GM18499 (cell line): Measurements from ENCODE around the gene MAP3K19.
"Not testable (repeated sequence)": the region's sequence is repeated elsewhere in the genome, so short reads cannot be mapped to it uniquely, and the experiment has no call there.

Experiments
- ATAC-seq: cut with Tn5 transposase; IDR thresholded peaks from one replicate; pipeline ENCODE4 v1.9.1; 2021; ENCODE audit warnings: moderate number of reproducible peaks; ENCODE audit not compliant: insufficient read depth, unreplicated experiment

Gene MAP3K19

DNA sequence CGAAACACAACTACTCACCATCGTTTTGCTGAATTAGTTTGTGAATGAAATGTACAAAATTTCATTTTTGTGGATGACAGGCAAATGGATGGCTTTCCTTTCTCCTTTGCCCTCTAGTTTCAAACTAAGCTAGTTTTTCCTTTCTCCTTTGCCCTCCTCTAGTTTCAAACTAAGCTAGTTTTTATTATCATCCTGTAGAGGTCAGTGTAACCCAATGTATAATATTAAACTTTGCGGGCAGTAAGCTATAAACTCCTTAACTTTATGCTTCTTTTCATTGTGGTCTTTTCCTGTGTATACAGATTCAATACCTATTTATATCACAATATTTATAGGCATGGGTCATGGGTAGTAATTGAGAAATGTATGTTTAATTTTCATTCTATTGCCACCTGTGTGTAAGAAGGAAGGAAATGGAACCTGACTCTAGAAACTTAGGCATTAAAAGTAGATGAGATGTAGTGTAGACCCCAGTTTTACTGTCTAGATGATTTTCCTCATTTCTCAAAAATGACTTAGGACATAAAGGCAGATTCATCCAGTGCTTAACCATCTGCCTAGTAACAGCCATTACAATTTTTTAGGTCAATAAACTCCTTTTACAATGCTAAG is 58.1 kb downstream of the MAP3K19 start:
- no peak for ATAC-seq

DNA sequence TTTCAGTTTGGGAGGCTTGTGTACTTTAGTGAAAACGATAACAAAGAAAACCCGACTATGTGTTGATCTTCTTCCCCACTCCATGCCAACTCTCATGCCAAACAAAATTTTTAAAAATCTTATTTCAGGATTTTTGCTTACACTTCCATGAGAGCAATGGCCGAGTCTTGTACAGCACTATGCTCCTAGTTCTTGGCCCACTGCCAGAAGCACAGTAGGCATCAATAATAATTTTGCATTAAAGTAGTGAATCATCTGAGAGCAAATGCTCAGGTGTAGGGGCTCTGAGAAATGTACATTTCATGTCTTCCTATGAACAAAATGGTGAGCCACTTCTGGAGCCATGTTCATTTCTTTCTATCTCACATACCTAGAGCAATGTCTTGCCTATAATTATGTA is 62.2 kb downstream of the MAP3K19 start:
- ATAC-seq, result no peak

DNA sequence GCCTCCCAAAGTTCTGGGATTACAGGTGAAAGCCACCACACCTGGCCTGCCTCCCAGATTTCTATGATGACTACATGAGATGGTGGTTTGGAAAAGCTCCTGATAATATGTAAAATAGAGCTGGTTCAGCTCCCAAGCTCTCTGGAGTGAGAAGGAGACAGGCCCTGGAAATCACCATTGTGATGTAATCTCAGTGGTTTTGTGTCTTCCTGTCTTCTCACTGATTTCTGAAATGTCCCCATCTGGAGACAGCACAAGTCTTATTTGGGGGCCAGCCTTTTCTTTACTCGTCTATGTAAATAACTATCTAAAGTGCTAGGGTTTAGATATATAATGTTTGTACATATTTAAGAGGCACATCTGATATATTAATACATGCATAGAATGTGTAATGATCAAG is 64.6 kb downstream of the MAP3K19 start:
- ATAC-seq, result no peak

DNA sequence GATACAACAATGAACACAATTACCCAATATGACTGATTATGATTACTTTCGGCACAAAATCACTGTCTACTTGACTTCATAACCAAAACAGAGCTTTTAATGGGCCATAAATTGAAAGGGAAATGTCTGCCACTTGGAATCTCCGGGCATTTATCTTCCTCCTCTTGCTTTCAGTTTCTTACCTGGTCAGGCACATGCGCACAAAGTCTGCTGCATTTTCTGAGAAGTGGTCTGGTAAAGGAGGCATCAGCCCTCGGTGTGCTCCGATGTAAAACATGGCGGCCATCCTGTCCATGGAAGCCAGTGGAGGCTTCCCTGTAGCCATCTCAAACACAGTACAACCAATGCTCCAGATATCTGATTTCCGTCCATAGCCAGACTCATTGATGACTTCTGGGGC is 66.6 kb downstream of the MAP3K19 start:
- ATAC-seq, result no peak

DNA sequence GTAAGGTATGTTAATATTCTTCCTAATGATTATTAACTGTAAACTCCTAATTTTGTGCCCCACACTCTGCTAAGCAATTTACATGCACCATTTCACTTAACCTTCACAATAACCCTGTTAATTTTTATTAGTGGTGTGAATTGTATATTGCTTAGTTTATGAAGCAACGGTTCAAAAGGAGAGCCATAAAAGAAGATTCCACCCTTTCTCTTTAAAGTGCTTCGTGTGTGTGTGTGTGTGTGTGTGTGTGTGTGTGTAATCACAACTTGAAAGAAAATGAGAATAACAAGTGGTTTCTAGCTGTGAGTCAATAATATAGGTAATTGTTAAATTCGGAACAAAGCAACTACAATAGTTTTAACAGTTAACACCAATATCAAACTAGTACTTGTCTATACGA is 68.0 kb downstream of the MAP3K19 start:
- ATAC-seq, result no peak

DNA sequence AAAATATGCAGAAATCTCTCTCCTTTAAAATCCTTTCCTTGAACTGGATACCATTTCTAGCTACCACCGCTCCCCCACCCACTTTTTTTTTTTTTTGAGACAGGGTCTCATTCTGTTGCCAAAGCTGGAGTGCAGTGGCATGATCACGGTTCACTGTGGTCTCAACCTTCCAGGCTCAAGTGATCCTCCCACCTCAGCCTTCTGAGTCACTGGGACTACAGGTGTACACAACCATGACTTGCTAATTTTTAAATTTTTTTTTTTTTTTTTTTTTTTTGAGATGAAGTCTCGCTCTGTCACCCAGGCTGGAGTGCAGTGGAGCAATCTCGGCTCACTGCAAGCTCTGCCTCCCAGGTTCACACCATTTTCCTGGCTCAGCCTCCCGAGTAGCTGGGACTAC is 70.1 kb downstream of the MAP3K19 start:
- not testable (repeated sequence) for ATAC-seq

DNA sequence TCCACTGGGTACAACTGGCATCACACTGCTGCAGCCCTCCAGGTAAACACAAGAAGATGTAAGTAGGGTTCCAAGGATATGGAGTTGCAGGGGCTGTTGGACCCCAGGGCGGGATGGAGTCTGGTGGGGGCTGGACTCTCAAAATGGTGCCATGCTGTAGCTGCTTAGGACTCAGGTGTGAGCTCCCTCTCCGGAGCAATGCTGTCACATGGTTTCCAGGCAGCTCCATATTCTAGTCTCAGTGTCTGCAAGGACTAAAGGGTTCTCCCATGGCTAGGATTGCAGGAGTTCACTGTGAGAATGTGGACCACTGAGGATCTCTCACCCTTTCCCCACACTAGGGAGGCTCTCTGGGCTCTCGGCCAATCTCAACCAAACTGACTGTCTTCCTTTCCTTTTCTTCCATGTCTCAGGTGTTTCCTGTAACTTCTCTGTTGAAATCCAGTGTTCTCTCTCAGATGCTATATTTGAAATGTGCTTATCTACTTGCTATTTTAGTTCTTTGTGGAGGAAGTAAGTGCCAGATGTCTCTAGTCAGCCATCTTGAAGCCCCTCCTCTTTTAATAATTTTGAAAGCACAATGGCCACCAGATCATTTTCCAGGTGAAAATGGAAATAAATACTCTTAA is 71.1 kb downstream of the MAP3K19 start:
- ATAC-seq, result no peak

DNA sequence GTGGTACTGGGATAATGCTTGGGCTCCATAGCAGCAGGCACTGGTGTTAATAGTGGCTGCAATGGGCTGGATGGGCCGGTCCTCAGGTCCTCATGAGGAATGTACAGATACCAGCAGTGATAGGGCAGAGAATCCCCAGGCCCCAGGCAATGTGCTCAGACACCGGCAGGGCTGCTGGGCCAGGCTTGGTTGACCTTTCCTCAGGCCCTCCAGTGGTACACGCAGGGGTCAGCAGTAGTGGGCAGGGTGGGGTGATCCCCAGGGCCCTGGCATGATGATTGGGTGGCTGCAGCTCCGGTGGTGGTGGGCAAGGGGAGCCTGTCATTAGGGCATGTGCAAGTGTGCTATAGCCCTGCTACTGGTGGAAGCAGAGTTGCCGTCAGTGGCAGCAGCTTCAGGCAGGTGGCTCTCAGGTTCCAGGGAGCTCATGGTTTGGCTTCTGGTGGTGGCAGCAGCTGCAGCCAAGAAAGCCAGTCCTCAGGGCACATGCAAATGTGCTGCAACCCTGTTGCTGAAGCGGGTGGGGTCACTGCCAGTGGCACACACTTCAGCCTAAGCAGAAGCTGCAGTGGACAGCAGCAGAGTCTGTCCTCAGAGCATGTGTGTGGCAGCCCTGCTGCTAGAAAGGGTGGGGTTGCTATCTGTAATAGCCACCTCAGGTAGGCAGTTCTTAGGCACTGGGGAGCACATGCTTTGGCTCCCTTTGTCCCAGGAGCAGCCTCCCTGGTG is 71.8 kb downstream of the MAP3K19 start:
- ATAC-seq, result no peak

DNA sequence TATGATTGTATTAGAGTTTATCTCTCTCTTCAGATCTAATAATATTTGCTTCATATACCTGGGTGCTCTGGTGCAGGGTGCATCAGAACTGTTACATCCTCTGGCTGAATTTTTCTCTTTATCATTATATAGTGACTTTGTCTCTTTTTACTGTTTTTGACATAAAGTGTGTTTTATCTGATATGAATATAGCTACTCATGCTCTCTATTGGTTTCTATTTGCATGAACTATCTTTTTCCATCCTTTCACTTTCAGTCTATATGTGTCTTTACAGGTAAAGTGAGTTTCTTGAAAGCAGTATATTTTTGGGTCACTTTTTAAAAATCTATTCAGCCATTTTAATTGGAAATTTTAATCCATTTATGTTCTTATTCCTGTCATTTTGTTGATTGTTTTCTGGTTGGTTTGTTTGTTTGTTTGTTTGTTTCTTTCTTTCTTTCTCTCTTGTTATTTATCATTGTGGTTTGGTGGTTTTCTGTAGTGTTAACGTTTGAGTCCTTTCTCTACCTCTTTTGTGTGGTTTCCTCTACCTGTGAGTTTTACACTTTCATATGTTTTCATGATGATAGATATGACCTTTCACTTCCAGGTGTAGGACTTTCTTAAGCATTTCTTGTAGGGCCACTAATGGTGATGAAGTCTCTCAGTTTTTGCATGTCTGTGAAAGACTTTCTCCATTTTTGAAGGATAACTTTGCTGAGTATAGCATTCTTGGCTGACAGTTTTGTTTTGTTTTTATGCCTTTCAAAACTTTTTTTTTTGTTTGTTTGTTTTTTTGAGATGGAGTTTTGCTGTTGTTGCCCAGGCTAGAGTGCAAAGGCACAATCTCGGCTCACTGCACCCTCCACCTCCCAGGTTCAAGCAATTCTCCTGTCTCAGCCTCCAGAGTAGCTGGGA is 73.8 kb downstream of the MAP3K19 start:
- ATAC-seq, result no peak

DNA sequence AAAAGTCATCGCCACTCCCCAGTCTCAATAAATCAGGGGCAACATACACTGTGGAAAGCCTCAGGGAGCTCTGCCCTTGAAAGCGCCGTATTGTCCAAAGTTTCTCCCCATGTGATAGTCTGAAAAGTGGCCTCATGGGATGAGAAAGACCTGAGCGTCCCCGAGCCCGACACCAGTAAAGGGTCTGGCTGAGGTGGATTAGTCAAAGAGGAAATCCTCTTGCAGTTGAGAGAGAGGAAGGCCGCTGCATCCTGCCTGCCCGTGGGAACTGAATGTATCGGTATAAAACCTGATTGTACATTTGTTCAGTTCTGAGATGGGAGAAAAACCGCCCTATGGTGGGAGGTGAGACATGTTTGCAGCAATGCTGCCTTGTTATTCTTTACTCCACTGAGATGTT is 80.1 kb downstream of the MAP3K19 start:
- not testable (repeated sequence) for ATAC-seq

DNA sequence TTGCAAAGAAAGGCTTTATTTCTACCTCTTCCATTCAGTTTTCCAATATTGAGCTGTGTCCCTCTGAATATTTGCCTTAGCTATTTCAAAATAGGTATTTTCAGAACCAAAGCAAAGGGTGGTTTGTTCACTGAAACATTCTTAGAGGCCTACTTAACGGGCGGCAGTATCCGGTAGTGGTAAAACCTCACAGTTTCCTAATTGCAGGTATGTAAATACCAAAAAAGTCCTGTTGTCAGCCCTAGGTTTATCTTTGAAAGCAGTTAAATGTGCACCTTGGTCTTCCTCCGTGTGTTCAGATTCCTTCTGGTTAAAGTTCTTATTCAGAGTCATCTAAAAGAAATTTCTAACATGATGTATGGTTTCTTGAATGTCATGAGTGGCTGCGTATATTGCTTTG is 89.8 kb downstream of the MAP3K19 start:
- no peak for ATAC-seq

DNA sequence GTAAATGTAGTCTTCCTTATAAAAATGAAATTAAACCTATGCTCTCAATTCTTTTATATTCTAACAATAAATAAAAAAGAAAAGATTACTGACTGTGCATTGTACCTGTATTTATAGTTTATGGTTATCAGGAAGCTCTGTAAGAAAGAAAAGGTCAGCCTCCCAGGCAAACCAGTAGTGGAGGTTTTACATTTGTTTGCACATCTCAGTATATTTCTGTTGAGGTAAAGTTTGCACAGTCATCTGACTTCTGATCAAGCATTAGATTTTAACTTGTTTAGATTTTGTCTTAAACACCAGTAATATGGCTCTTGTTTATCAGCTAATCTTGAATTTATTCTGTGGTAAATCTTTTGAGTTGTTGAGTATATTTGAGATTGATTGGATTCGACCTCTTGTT is 91.5 kb downstream of the MAP3K19 start:
- ATAC-seq, result no peak

DNA sequence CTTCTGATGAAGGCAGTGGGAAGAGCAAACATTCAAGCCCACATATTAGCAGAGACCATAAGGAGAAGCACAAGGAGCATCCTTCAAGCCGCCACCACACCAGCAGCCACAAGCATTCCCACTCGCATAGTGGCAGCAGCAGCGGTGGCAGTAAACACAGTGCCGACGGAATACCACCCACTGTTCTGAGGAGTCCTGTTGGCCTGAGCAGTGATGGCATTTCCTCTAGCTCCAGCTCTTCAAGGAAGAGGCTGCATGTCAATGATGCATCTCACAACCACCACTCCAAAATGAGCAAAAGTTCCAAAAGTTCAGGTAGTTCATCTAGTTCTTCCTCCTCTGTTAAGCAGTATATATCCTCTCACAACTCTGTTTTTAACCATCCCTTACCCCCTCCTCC is 93.2 kb downstream of the MAP3K19 start:
- no peak for ATAC-seq

DNA sequence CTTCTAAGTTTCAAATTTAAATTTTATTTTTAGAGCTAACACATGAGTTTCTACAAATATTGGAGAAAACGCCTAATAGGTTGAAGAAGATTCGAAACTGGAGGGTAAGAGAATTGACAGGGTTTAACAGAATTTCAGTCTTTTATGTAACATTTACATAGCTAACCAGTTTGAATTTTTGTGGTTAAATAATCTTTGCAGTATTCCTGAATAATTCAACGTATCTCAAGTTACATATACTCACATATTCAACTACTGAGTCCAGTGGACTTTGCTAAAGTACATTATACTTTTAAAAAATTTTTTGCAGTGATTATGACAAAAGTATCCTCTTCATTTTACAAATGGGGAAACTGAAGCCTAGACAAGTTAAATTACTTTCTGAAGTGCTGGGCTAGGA is 94.6 kb downstream of the MAP3K19 start:
- ATAC-seq, result no peak

DNA sequence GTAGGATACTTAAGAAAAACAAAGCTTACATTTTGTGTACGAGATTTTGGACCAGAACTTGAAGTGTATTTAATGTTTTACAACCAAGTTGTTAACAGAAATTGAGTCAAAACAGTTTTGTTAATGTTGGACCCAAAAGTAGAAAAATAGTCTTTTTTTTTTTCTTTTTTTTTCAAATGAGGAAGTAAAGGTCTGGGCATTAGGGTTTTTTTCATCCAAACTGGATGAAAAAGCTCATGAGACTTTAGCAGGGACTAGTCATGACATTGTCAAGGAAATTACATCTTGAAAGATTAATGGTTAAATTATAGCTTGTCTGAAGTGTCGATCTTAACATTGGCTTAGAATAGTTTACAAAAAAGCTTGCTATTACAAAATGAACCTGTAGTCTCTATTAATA is 96.4 kb downstream of the MAP3K19 start:
- no peak for ATAC-seq

DNA sequence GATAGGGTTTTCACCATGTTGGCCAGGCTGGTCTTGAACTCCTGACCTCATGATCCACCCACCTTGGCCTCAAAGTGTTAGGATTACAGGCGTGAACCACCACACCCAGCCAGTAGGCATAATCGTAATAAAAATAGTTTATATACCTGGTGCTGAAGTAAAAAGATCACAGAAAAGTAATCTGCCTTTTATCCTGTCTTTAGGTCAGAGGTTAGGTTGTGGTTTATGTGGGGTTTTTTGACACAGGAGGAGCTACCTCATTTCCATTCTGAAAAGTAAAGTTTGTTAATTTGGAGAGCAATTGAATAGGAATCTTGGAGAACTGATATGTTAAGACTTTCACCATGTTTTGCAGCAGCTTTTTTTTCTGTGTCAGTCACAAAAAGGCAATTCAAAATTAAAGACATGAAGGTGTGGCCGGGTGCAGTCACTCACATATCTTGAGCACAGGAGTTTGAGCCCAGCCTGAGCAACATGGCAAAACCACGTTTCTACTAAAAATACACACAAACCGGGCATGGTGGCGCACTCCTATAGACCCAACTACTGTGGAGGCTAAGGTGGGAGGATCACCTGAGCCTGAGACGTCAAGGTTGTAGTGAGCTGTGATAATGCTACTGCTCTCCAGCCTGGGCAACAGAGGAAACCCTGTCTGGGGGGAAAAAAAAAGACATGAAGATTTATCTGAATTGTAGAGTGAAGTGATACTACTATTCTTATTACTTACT is 97.1 kb downstream of the MAP3K19 start:
- ATAC-seq, result no peak

DNA sequence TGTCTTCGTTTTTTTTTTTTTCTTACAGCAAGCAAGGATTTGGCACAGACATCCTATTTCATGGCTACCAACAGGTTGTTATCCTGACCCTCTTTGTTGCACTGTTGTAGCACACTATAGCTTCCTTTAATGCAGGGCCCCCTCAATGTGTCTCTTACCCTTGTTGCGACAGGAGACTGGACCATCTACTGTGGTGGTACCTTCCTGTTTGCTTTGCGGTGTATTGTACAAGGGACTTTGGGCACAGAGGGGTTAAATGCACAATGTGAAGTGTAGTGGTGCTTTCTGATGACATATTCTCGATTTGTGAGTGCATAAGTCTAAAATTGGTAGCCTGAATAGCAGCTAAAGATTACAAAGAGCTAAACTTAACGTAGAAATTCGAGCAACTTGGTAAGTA is 101.2 kb downstream of the MAP3K19 start:
- no peak for ATAC-seq

DNA sequence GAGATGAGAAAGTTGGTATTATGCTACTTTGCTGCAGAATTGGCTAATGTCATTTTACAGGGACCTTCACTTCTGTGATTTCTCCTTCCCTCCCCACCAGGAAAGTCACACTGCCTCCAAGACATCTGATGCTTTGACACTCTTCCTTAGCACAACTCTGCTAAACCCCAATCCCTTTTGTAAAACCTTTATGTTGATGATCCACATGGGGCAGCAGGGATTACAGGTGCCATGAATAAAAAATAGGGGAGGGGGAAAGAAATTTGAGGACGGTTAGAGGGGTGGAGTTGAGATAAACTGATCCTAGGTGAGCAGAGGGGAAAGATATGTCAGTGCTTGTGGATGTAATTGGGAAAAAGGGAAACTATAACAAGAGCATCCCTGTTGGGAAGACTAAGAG is 102.3 kb downstream of the MAP3K19 start:
- ATAC-seq, result no peak

DNA sequence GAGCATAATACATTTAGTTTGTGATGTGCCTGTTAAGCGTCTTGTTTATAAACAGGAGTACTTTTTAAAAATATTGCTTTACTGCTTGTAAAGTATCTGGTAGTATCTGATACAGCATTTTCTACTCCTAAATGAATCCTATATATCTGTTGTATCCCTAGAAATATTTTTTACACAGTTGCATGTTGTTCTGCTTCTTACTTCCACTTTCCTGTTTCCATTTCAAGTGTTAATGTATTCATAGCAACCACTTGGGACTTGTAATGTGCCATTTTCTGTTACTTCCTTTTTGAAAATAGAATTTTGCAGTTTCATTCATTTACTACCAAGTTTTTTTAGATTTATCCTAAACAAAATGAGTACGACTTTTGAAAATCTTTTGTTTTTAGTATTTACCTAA is 103.7 kb downstream of the MAP3K19 start:
- no peak for ATAC-seq

DNA sequence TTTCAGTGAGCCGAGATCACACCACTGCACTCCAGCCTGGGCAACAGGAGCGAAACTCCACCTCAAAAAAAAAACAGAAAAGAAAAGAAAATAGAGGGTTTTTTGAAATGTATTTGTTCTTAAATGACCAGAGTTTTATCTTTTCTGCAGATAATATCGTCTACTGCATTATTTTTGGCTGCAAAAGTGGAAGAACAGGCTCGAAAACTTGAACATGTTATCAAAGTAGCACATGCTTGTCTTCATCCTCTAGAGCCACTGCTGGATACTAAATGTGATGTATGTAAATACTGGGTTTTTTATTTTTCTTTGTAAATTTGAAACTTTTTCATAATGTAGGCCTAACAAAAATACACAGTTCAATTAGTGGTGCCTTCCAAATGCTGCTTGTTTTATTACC is 110.6 kb downstream of the MAP3K19 start:
- ATAC-seq, result no peak
